HepG2 (cell line): ENCODE results near the gene HIF1AN. TPM values are rescaled to one million over a fixed set of nuclear protein-coding genes. Genes with fewer than 3 reads are reported as not detected.

Experiments used
- ATF7-NPFF ChIP-seq: sonication (generic); formaldehyde crosslinking; IDR thresholded peaks from 2 replicates; pipeline ENCODE4 v1.8.1; 2023; ENCODE audit warnings: mild to moderate bottlenecking, low read depth, missing genetic modification reagents, moderate library complexity
- ELF4 ChIP-seq: sonication (generic); formaldehyde crosslinking; IDR thresholded peaks from 2 replicates; pipeline ENCODE4 v1.5.0; 2020; ENCODE audit warnings: missing genetic modification reagents, mild to moderate bottlenecking, moderate library complexity, borderline replicate concordance
- GATAD2A ChIP-seq: IDR thresholded peaks from 2 replicates; pipeline ENCODE4 v1.6.1; 2016
- HDAC6 ChIP-seq: fragments of 200-600 bp; sonication (generic); IDR thresholded peaks from 2 replicates; pipeline ENCODE4 v1.7.0; 2017; ENCODE audit warnings: mild to moderate bottlenecking, antibody characterized with exemption, low read length, low read depth
- HHEX ChIP-seq: IDR thresholded peaks from 2 replicates; pipeline ENCODE4 v1.6.1; 2016; ENCODE audit warnings: control low read depth
- HOXA5 ChIP-seq: sonication (generic); formaldehyde crosslinking; IDR thresholded peaks from 2 replicates; pipeline ENCODE4 v1.4.0; 2020; ENCODE audit warnings: missing genetic modification reagents
- MIER2 ChIP-seq: IDR thresholded peaks from 2 replicates; pipeline ENCODE4 v1.6.1; 2016; ENCODE audit warnings: missing biosample characterization, missing genetic modification reagents
- MTA1 ChIP-seq: sonication (generic); formaldehyde crosslinking; IDR thresholded peaks from 2 replicates; pipeline ENCODE4 v1.4.0; 2020; ENCODE audit warnings: missing genetic modification reagents, mild to moderate bottlenecking, borderline replicate concordance
- MTA3 ChIP-seq: sonication (generic); formaldehyde crosslinking; IDR thresholded peaks from 2 replicates; pipeline ENCODE4 v1.4.0; 2020; ENCODE audit warnings: missing genetic modification reagents
- NFE2L2 ChIP-seq: fragments of 150-350 bp; IDR thresholded peaks from 2 replicates; pipeline ENCODE4 v1.6.1; 2014; ENCODE audit warnings: low read length
- NFKBIZ ChIP-seq: IDR thresholded peaks from 2 replicates; pipeline ENCODE4 v1.6.1; 2018; ENCODE audit warnings: missing genetic modification reagents, missing compliant biosample characterization
- RBM39 ChIP-seq: fragments of 200-400 bp; formaldehyde crosslinking; IDR thresholded peaks from one replicate; pipeline ENCODE4 v1.6.1; 2018; ENCODE audit warnings: antibody characterized with exemption, mild to moderate bottlenecking, low read depth, low read length; ENCODE audit not compliant: poor library complexity, severe bottlenecking
- SALL1 ChIP-seq: sonication (generic); formaldehyde crosslinking; IDR thresholded peaks from 2 replicates; pipeline ENCODE4 v1.8.0; 2022; ENCODE audit warnings: mild to moderate bottlenecking, missing genetic modification reagents
- SAP130 ChIP-seq: IDR thresholded peaks from 2 replicates; pipeline ENCODE4 v1.6.1; 2016; ENCODE audit warnings: low read depth
- TAF1 ChIP-seq: sonication (generic); formaldehyde crosslinking; IDR thresholded peaks from 2 replicates; pipeline ENCODE4 v1.4.0; 2020; ENCODE audit warnings: missing genetic modification reagents
- ZBTB7A ChIP-seq: sonication (generic); formaldehyde crosslinking; IDR thresholded peaks from 2 replicates; pipeline ENCODE4 v1.8.0; 2022; ENCODE audit warnings: mild to moderate bottlenecking, missing genetic modification reagents
- ZKSCAN5 ChIP-seq: sonication (generic); formaldehyde crosslinking; IDR thresholded peaks from 2 replicates; pipeline ENCODE4 v1.5.1; 2020; ENCODE audit warnings: mild to moderate bottlenecking, missing genetic modification reagents
- ZNF556 ChIP-seq: sonication (generic); formaldehyde crosslinking; IDR thresholded peaks from 2 replicates; pipeline ENCODE4 v1.4.0; 2020; ENCODE audit warnings: mild to moderate bottlenecking, missing genetic modification reagents, borderline replicate concordance
- ZNF776 ChIP-seq: sonication (generic); formaldehyde crosslinking; IDR thresholded peaks from 2 replicates; pipeline ENCODE4 v1.4.0; 2020; ENCODE audit warnings: mild to moderate bottlenecking, missing genetic modification reagents
- ZSCAN31 ChIP-seq: sonication (generic); formaldehyde crosslinking; IDR thresholded peaks from 2 replicates; pipeline ENCODE4 v1.5.0; 2020; ENCODE audit warnings: low read depth, mild to moderate bottlenecking, missing genetic modification reagents
- polyA plus RNA-seq, 8 experiments: library from polyadenylated mRNA; depleted of rRNA in 3 of 8; stranded (reverse) in 7 of 8; unstranded in 1 of 8; fragments of >200 nt; fragmentation: Illumina TruSeq in 4 of 8; extraction: Trizol in 4 of 8; gene quantifications; 2 replicates each; pipeline versions ENCODE4 v1.2.1 to v1.2.3, GENCODE V29; 2011 to 2016; ENCODE audit warnings: low read depth in 4 of 8, missing spikeins in 1 of 8, mixed read lengths in 1 of 8; ENCODE audit not compliant: insufficient read depth in 1 of 8
- total RNA-seq, 5 experiments: library from RNA; depleted of rRNA; stranded (reverse); fragments of >200 nt; fragmentation: Illumina TruSeq; extraction: Trizol; gene quantifications; 2 replicates each; pipeline ENCODE4 v1.2.3, GENCODE V29; 2016; ENCODE audit warnings: low read depth in 1 of 5
- TF ChIP-seq, protein P1 (sequence below): sonication (generic); formaldehyde crosslinking; IDR thresholded peaks from 2 replicates; pipeline ENCODE4 v1.8.1; 2023; ENCODE audit warnings: mild to moderate bottlenecking, missing genetic modification reagents
- TF ChIP-seq, protein P2 (sequence below): sonication (generic); formaldehyde crosslinking; IDR thresholded peaks from 2 replicates; pipeline ENCODE4 v1.8.1; 2023; ENCODE audit warnings: mild to moderate bottlenecking, inconsistent platforms, moderate library complexity, missing genetic modification reagents, borderline replicate concordance
- TF ChIP-seq, protein P3 (sequence below): IDR thresholded peaks from 2 replicates; pipeline ENCODE4 v1.6.1; 2016; ENCODE audit warnings: missing compliant biosample characterization, missing genetic modification reagents, borderline replicate concordance
- TF ChIP-seq, protein P4 (sequence below): sonication (generic); formaldehyde crosslinking; IDR thresholded peaks from 2 replicates; pipeline ENCODE4 v1.8.1; 2022; ENCODE audit warnings: mild to moderate bottlenecking, missing genetic modification reagents
- TF ChIP-seq, protein P5 (sequence below): sonication (generic); formaldehyde crosslinking; IDR thresholded peaks from 2 replicates; pipeline ENCODE4 v1.8.0; 2022; ENCODE audit warnings: mild to moderate bottlenecking, missing genetic modification reagents, borderline replicate concordance

HIF1AN gene
- total and polyA plus RNA-seq, 2 of the 13 experiments (the other 11 are each of a cell fraction or from before 2014, with no cell fraction given) = 8.6 to 10.7 TPM

DNA sequence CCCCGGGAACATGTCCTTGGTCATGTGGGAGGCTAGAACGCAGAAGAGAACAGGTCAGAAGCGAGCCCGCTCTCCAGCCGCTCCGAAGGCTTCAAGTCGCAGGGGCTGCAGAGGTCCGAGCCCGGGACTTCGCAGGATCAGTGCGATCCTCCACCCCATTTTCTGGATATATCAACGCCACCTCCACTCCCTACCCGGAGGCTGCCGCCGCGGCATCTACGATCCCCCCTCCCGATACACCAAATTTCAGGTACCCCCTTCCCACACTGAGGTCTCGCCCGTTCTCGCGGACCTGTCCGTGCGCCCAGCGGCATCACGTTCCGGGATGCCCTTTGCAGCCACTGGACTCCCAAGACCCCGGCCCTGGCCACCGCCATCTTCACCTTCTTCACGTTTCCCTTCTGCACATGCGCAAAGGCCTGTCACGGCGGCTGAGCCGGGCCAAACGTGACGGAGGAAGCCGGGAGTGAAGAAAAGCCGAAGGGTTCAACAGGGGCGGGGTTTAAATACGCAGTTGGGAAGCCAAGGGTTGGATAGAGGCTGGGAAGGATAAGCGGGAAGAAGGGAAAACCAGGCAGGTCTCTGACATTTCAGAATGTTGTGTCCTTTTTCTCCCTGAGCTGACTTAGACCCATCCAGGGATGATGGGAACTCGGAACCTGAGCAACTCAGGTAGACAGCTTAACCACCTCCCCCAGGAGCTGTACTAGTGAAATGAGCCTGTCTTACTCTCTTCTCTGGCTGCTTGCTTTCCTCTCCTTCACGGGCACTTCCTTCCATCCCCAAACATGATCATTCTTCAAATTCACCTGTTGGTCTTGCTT, 6.1 kb upstream of the HIF1AN start, which contains the start of gene NDUFB8 (continued):
- TF ChIP-seq, protein P1, sequence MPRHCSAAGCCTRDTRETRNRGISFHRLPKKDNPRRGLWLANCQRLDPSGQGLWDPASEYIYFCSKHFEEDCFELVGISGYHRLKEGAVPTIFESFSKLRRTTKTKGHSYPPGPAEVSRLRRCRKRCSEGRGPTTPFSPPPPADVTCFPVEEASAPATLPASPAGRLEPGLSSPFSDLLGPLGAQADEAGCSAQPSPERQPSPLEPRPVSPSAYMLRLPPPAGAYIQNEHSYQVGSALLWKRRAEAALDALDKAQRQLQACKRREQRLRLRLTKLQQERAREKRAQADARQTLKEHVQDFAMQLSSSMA = peak; percentile 79; the same call in 1 of the 2 replicates
- TF ChIP-seq RBM39 (peak; percentile 53), SALL1 (CRISPR knock-in tag) (peak; percentile 71), MTA3 (CRISPR knock-in tag) (no peak), MIER2 (CRISPR knock-in tag) (no peak), ATF7-NPFF (CRISPR knock-in tag) (peak; percentile 59; the same call in 1 of the 2 replicates), ZKSCAN5 (CRISPR knock-in tag) (no peak), HDAC6 (no peak), HHEX (CRISPR knock-in tag) (no peak), NFKBIZ (CRISPR knock-in tag) (no peak), ELF4 (no peak), ZNF556 (CRISPR knock-in tag) (peak; percentile 56; the same call in 1 of the 2 replicates), ZNF776 (CRISPR knock-in tag) (no peak), NFE2L2 (no peak), MTA1 (CRISPR knock-in tag) (no peak), HOXA5 (CRISPR knock-in tag) (no peak), ZBTB7A (CRISPR knock-in tag) (no peak), ZSCAN31 (CRISPR knock-in tag) (no peak), GATAD2A (CRISPR knock-in tag) (no peak), TAF1 (peak; percentile 88), SAP130 (peak; percentile 85)
- TF ChIP-seq, protein P2, sequence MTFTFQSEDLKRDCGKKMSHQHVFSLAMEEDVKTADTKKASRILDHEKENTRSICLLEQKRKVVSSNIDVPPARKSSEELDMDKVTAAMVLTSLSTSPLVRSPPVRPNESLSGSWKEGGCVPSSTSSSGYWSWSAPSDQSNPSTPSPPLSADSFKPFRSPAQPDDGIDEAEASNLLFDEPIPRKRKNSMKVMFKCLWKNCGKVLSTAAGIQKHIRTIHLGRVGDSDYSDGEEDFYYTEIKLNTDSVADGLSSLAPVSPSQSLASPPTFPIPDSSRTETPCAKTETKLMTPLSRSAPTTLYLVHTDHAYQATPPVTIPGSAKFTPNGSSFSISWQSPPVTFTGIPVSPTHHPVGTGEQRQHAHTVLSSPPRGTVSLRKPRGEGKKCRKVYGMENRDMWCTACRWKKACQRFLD = no peak
- TF ChIP-seq, protein P3, sequence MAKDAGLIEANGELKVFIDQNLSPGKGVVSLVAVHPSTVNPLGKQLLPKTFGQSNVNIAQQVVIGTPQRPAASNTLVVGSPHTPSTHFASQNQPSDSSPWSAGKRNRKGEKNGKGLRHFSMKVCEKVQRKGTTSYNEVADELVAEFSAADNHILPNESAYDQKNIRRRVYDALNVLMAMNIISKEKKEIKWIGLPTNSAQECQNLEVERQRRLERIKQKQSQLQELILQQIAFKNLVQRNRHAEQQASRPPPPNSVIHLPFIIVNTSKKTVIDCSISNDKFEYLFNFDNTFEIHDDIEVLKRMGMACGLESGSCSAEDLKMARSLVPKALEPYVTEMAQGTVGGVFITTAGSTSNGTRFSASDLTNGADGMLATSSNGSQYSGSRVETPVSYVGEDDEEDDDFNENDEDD (CRISPR knock-in tag) = no peak
- TF ChIP-seq, protein P4, sequence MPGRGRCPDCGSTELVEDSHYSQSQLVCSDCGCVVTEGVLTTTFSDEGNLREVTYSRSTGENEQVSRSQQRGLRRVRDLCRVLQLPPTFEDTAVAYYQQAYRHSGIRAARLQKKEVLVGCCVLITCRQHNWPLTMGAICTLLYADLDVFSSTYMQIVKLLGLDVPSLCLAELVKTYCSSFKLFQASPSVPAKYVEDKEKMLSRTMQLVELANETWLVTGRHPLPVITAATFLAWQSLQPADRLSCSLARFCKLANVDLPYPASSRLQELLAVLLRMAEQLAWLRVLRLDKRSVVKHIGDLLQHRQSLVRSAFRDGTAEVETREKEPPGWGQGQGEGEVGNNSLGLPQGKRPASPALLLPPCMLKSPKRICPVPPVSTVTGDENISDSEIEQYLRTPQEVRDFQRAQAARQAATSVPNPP (CRISPR knock-in tag) = no peak
- TF ChIP-seq, protein P5, sequence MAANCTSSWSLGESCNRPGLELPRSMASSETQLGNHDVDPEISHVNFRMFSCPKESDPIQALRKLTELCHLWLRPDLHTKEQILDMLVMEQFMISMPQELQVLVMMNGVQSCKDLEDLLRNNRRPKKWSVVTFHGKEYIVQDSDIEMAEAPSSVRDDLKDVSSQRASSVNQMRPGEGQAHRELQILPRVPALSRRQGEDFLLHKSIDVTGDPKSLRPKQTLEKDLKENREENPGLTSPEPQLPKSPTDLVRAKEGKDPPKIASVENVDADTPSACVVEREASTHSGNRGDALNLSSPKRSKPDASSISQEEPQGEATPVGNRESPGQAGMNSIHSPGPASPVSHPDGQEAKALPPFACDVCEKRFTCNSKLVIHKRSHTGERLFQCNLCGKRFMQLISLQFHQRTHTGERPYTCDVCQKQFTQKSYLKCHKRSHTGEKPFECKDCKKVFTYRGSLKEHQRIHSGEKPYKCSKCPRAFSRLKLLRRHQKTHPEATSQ (CRISPR knock-in tag) = 0 out of 2 replicates have a peak, but pooled peaks have one; percentile 74
